ENCODE data around the gene CDH23.

CDH23 gene

DNA sequence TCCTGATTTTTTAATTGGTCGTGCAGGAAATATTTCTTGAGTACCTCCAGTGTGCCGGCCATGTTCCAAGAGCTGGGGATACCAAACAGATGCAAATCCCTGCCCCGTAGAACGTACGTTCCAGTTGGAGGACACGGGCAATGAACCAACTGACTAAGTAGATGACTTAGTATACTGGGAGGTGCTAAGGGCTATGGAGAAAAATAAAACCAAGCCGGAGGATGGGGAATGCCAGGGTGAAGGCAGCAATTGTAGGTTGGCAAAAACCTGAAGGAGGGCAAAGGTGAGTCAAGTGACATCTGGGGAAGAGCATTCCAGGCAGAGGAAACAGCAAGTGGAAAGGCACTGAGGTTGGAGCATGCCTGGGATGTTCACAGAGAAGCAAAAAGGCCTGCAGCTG is 383.4 kb downstream of the CDH23 start:
- Histone ChIP-seq H2AK5ac (ENCODE audit: low read length) (no peak overlapping the region), H3K4me3 (ENCODE audit: low read depth, low read length) (no peak overlapping the region), H4K12ac (ENCODE audit: low read depth, low read length) (no peak overlapping the region), H3K79me2 (ENCODE audit: control insufficient read depth, insufficient read depth, low read length, poor library complexity) (no peaks in the 10 kb centered on the region), H2BK12ac (ENCODE audit: low read length) (no peak overlapping the region), H3K79me1 (ENCODE audit: low read length) (no peaks in the 10 kb centered on the region), H3K27me3 (ENCODE audit: insufficient read depth, low read length) (no peaks in the 10 kb centered on the region), H3K14ac (ENCODE audit: low read length) (no peak overlapping the region), H4K91ac (ENCODE audit: low read depth, low read length) (no peak overlapping the region), H3K9me3 (ENCODE audit: insufficient read depth, low read depth, low read length) (peaks cover 3% of the 10 kb centered on the region), H2BK5ac (ENCODE audit: low read depth, low read length, poor library complexity) (no peak overlapping the region), H3K4ac (ENCODE audit: low read depth, low read length) (no peak overlapping the region), H3K4me2 (ENCODE audit: low read length) (no peak overlapping the region), H2BK120ac (ENCODE audit: insufficient read depth, low read length, poor library complexity) (no peak overlapping the region), H3K23ac (ENCODE audit: low read length) (no peak overlapping the region), H3K4me1 (ENCODE audit: control insufficient read depth in 1 of 2, insufficient read depth in 2 of 2, low read length in 2 of 2) (no peaks in the 10 kb centered on the region), H2AFZ (ENCODE audit: insufficient read depth, low read length, poor library complexity) (no peak overlapping the region), H3K27ac (ENCODE audit: low read depth, low read length) (no peak overlapping the region), H3K18ac (ENCODE audit: low read length) (no peak overlapping the region), H3K9ac (ENCODE audit: low read length) (no peak overlapping the region), H4K8ac (ENCODE audit: low read depth, low read length) (no peak overlapping the region), H3K36me3 (ENCODE audit: control insufficient read depth in 1 of 2, insufficient read depth in 2 of 2, low read length in 2 of 2) (no peaks in the 10 kb centered on the region)
- DNase-seq = no peak
- no CpG with 5 or more reads among the region's 7 CpGs for WGBS (ENCODE audit: extremely low coverage, insufficient coverage, insufficient read length)

DNA sequence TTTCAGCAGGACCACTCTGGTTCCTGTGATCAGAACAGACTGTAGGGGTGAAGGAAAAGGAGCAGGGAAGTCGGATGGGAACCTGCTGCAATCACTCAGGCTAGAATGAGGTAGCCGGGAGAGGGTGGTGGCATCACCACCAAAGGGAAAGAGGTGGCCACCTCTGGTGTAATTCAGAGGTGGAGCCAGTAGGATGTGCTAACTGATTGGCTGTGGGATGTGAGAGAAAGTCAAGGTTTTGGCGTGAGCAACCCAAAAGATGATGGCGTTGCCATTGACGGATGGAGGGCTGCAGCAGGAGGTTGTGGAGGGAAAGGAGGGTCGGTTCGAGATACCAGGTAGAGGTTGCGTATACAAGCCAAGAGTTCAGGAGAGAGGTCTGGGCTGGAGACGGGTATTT is 384.0 kb downstream of the CDH23 start:
- Histone ChIP-seq H3K27ac (ENCODE audit: low read depth, low read length) (no peak overlapping the region), H3K4me3 (ENCODE audit: low read depth, low read length) (no peak overlapping the region), H3K36me3 (ENCODE audit: control insufficient read depth in 1 of 2, insufficient read depth in 2 of 2, low read length in 2 of 2) (no peaks in the 10 kb centered on the region), H3K4me1 (ENCODE audit: control insufficient read depth in 1 of 2, insufficient read depth in 2 of 2, low read length in 2 of 2) (no peaks in the 10 kb centered on the region), H3K27me3 (ENCODE audit: insufficient read depth, low read length) (no peaks in the 10 kb centered on the region), H3K4me2 (ENCODE audit: low read length) (no peak overlapping the region), H3K23ac (ENCODE audit: low read length) (no peak overlapping the region), H3K9me3 (ENCODE audit: insufficient read depth, low read depth, low read length) (peaks cover 3% of the 10 kb centered on the region), H3K4ac (ENCODE audit: low read depth, low read length) (no peak overlapping the region), H3K79me2 (ENCODE audit: control insufficient read depth, insufficient read depth, low read length, poor library complexity) (no peaks in the 10 kb centered on the region), H3K18ac (ENCODE audit: low read length) (no peak overlapping the region), H4K8ac (ENCODE audit: low read depth, low read length) (no peak overlapping the region), H4K12ac (ENCODE audit: low read depth, low read length) (no peak overlapping the region), H4K91ac (ENCODE audit: low read depth, low read length) (no peak overlapping the region), H3K14ac (ENCODE audit: low read length) (no peak overlapping the region), H2AFZ (ENCODE audit: insufficient read depth, low read length, poor library complexity) (no peak overlapping the region), H3K9ac (ENCODE audit: low read length) (no peak overlapping the region), H2BK5ac (ENCODE audit: low read depth, low read length, poor library complexity) (no peak overlapping the region), H2BK12ac (ENCODE audit: low read length) (no peak overlapping the region), H2BK120ac (ENCODE audit: insufficient read depth, low read length, poor library complexity) (no peak overlapping the region), H2AK5ac (ENCODE audit: low read length) (no peak overlapping the region), H3K79me1 (ENCODE audit: low read length) (no peaks in the 10 kb centered on the region)
- no CpG with 5 or more reads among the region's 9 CpGs for WGBS (ENCODE audit: extremely low coverage, insufficient coverage, insufficient read length)
- DNase-seq = no peak

DNA sequence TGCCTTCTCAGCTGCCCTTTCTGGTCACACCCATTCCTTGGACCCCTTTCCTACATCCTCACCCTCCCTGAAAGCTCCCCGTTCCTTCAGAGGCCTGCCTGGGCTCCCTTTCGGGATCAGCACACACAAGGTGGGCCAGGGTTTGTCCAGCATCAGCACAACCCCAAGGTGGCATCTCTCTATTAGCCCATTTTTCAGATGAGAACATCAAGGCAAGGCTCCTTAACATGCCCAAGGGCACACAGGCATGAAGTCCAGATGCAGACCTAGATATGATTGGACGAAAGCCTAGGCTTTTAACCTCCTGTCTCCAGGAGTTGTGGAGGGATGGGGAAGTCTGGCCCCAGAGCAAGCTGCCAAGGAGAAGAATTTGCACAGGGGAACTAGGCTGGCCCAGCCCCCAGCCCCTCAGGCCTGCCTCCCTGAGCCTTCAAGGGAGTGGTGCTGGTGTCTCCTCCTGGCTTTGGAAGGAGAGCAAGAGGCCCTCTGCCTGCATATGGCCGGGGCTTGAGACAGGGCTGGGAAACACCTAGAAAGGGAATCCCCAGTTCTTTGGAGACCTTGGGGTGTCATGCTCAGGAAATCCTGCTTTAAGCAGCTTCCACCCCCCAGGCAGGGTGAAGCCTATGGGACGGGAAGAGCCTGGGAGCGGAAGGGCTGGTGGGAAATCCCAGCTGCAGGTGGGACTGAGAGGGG is 385.6 kb downstream of the CDH23 start:
- no peak overlapping the region for H2BK5ac ChIP-seq (ENCODE audit: low read depth, low read length, poor library complexity)
- H2BK12ac ChIP-seq (ENCODE audit: low read length) = no peak overlapping the region
- peaks cover 3% of the 10 kb centered on the region for H3K9me3 ChIP-seq (ENCODE audit: insufficient read depth, low read depth, low read length)
- no peak overlapping the region for H2AK5ac ChIP-seq (ENCODE audit: low read length)
- H3K4me2 ChIP-seq (ENCODE audit: low read length) = no peak overlapping the region
- no peaks in the 10 kb centered on the region for H3K79me2 ChIP-seq (ENCODE audit: control insufficient read depth, insufficient read depth, low read length, poor library complexity)
- H3K36me3 ChIP-seq (ENCODE audit: control insufficient read depth in 1 of 2, insufficient read depth in 2 of 2, low read length in 2 of 2) = no peaks in the 10 kb centered on the region
- no peak overlapping the region for H2BK120ac ChIP-seq (ENCODE audit: insufficient read depth, low read length, poor library complexity)
- DNase-seq = no peak
- H3K14ac ChIP-seq (ENCODE audit: low read length) = no peak overlapping the region
- no peak overlapping the region for H3K9ac ChIP-seq (ENCODE audit: low read length)
- H4K8ac ChIP-seq (ENCODE audit: low read depth, low read length) = no peak overlapping the region
- H2AFZ ChIP-seq (ENCODE audit: insufficient read depth, low read length, poor library complexity) = no peak overlapping the region
- no CpG with 5 or more reads among the region's 6 CpGs for WGBS (ENCODE audit: extremely low coverage, insufficient coverage, insufficient read length)
- no peak overlapping the region for H3K23ac ChIP-seq (ENCODE audit: low read length)
- H4K91ac ChIP-seq (ENCODE audit: low read depth, low read length) = no peak overlapping the region
- no peak overlapping the region for H4K12ac ChIP-seq (ENCODE audit: low read depth, low read length)
- H3K4me1 ChIP-seq (ENCODE audit: control insufficient read depth in 1 of 2, insufficient read depth in 2 of 2, low read length in 2 of 2) = no peaks in the 10 kb centered on the region
- H3K4ac ChIP-seq (ENCODE audit: low read depth, low read length) = no peak overlapping the region
- H3K79me1 ChIP-seq (ENCODE audit: low read length) = no peaks in the 10 kb centered on the region
- no peak overlapping the region for H3K4me3 ChIP-seq (ENCODE audit: low read depth, low read length)
- H3K27me3 ChIP-seq (ENCODE audit: insufficient read depth, low read length) = no peaks in the 10 kb centered on the region
- H3K27ac ChIP-seq (ENCODE audit: low read depth, low read length) = no peak overlapping the region
- no peak overlapping the region for H3K18ac ChIP-seq (ENCODE audit: low read length)

DNA sequence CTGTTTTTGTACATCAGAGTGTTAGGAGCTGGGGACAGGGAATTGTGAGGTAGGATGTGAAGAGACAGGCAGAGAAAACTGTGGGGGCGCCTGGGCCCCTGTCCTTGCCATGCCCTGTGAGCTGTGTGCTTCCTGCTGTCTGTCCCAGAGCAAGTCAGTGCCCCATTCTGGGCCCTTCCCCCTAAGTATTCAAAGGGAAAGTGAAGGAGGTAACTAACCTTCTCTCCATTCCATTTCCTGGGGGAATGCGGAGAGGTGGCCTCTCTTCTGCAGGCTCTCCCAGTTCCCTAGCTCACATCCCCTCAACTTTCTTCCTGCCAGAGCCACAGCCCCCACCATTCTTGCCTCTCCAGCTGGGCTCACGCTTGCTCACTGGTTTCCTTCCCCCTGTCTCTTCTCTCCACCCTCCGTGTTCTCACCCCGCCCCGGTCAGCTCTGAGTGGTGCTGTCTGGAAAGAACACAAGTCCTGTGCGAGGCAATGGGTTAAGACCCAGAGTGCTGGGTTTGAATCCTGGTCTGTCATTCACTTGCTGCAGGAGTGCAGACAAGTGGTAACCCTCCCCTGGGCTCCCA is 386.3 kb downstream of the CDH23 start:
- Histone ChIP-seq H3K79me1 (ENCODE audit: low read length) (no peaks in the 10 kb centered on the region), H2AK5ac (ENCODE audit: low read length) (no peak overlapping the region), H2BK5ac (ENCODE audit: low read depth, low read length, poor library complexity) (no peak overlapping the region), H3K4ac (ENCODE audit: low read depth, low read length) (no peak overlapping the region), H3K4me2 (ENCODE audit: low read length) (no peak overlapping the region), H4K91ac (ENCODE audit: low read depth, low read length) (no peak overlapping the region), H3K27ac (ENCODE audit: low read depth, low read length) (no peak overlapping the region), H2BK120ac (ENCODE audit: insufficient read depth, low read length, poor library complexity) (no peak overlapping the region), H3K23ac (ENCODE audit: low read length) (no peak overlapping the region), H3K36me3 (ENCODE audit: control insufficient read depth in 1 of 2, insufficient read depth in 2 of 2, low read length in 2 of 2) (no peaks in the 10 kb centered on the region), H3K79me2 (ENCODE audit: control insufficient read depth, insufficient read depth, low read length, poor library complexity) (no peaks in the 10 kb centered on the region), H2AFZ (ENCODE audit: insufficient read depth, low read length, poor library complexity) (no peak overlapping the region), H3K9me3 (ENCODE audit: insufficient read depth, low read depth, low read length) (no peaks in the 10 kb centered on the region), H2BK12ac (ENCODE audit: low read length) (no peak overlapping the region), H3K9ac (ENCODE audit: low read length) (no peak overlapping the region), H3K18ac (ENCODE audit: low read length) (no peak overlapping the region), H3K4me3 (ENCODE audit: low read depth, low read length) (no peak overlapping the region), H4K8ac (ENCODE audit: low read depth, low read length) (no peak overlapping the region), H4K12ac (ENCODE audit: low read depth, low read length) (no peak overlapping the region), H3K27me3 (ENCODE audit: insufficient read depth, low read length) (no peaks in the 10 kb centered on the region), H3K4me1 (ENCODE audit: control insufficient read depth in 1 of 2, insufficient read depth in 2 of 2, low read length in 2 of 2) (no peaks in the 10 kb centered on the region), H3K14ac (ENCODE audit: low read length) (no peak overlapping the region)
- no peak for DNase-seq
- WGBS (ENCODE audit: extremely low coverage, insufficient coverage, insufficient read length) = no CpG with 5 or more reads among the region's 7 CpGs
